Activated CD4-positive, alpha-beta memory T cell treated with anti-CD3 and anti-CD28 coated beads, Interleukin-2, amount 10 ng/mL, durations not matched to agents 7 days and 5 days (primary cell): ENCODE data around the gene RNF43. TPM values are rescaled to one million over a fixed set of nuclear protein-coding genes. Genes with fewer than 3 reads are reported as not detected.
"Not testable (repeated sequence)": the region's sequence is repeated elsewhere in the genome, so short reads cannot be mapped to it uniquely, and the experiment has no call there.

Experiments
- CTCF ChIA-PET: fragments of 350-600 bp; sonication (Branson Sonifier 250); formaldehyde crosslinking; loops from one replicate; lab custom pipeline; 2021; ENCODE audit warnings: antibody characterized with exemption, inconsistent platforms; lab: Charles Lee
- POLR2A ChIA-PET: fragments of 350-600 bp; sonication (Branson Sonifier 250); formaldehyde crosslinking; loops from one replicate; lab custom pipeline; 2021; ENCODE audit warnings: antibody characterized with exemption; lab: Charles Lee
- DNase-seq: peaks from one replicate; pipeline ENCODE4 v3.0.0-alpha.2; 2020
- H3K27ac Mint-ChIP-seq: one replicate; pipeline ENCODE4 v1.8.0; 2021; ENCODE audit warnings: mild to moderate bottlenecking, mixed read lengths
- H3K27me3 Mint-ChIP-seq: one replicate; pipeline ENCODE4 v1.8.0; 2021; ENCODE audit warnings: mixed read lengths
- H3K36me3 Mint-ChIP-seq: one replicate; pipeline ENCODE4 v1.8.0; 2021; ENCODE audit warnings: low read depth, mixed read lengths
- H3K4me1 Mint-ChIP-seq: one replicate; pipeline ENCODE4 v1.8.0; 2021; ENCODE audit warnings: mixed read lengths
- H3K4me3 Mint-ChIP-seq: one replicate; pipeline ENCODE4 v1.8.0; 2021; ENCODE audit warnings: mild to moderate bottlenecking, mixed read lengths
- H3K9me3 Mint-ChIP-seq: one replicate; pipeline ENCODE4 v1.8.0; 2021; ENCODE audit warnings: mixed read lengths
- total RNA-seq, 2 experiments: library from RNA; stranded (reverse); gene quantifications; one replicate each; pipeline ENCODE4 v1.2.3, GENCODE V29; 2021

The RNF43 gene
- total RNA-seq, 2 experiments from 2014 or later = not detected

DNA sequence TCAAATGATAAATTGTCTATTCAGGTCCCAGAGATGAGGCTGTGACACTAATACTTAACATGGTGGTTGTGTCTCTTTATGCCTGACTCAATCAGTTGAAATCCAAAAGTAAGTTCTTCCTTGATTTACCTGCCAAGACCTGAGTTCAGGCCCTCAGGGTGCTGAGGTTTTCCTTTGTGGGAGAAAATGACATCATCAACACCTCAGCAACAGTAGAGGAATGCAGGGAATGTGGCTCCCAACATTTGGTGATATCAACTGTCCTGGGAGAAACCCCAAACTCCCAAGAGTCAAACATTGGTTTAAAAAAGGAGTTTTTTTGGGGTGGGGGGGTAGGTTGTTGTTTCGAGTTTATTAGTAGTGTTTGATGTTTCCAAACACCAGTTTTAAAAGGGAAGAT, 14.7 kb downstream of the RNF43 start:
- Mint-ChIP-seq H3K4me3 (no peak overlapping the region), H3K36me3 (no peaks in the 10 kb centered on the region), H3K27ac (no peak overlapping the region), H3K9me3 (no peaks in the 10 kb centered on the region), H3K27me3 (peaks cover 5% of the 10 kb centered on the region), H3K4me1 (peaks cover 12% of the 10 kb centered on the region)
- DNase-seq = no peak
- ChIA-PET CTCF (no interaction called here), POLR2A (interaction anchor here (1.0 kb wide), 1 partner anchor 67 kb away, joined by 3 read pairs; no protein-coding TSS in a partner anchor)

DNA sequence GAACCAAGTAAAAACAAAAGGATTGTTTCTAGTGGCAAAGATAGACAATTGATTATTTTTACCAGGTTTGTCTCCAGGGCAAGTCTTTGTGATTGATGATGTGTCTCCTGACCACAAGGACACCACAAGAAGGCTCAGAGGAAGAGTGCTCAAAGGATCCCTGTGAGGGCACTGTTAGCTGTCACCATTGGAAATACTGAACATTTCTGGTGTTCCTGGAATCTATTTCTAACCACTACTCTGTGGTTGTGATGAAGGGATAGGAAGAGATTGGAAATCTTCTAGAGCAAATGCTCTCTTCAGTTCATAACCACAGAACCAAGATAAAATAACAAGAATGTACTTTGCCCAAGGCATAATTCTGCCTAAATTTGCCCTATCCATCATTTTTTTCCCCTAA, 15.3 kb downstream of the RNF43 start:
- ChIA-PET POLR2A (interaction anchor here (1.0 kb wide), 1 partner anchor 66 kb away, joined by 3 read pairs; no protein-coding TSS in a partner anchor), CTCF (no interaction called here)

DNA sequence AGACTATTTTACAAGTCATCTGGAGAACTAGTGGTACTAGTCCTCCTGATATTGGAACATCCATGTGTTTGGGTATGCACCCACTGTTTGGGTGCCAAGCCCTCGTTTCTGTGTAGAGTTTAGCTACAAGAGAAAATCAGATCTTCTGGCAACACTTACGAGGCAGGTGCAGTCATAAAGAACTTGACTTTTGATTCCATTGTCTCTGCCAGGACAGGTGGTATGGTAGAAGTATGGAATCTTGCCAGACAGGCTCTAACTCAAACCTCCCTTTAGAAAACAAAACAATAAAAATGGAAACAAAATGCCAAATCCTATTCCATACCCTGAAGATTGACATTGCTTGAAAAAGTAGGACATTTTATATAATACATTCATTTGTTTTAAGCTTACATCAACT, 16.0 kb downstream of the RNF43 start:
- Mint-ChIP-seq H3K27ac (no peak overlapping the region), H3K27me3 (peaks cover 5% of the 10 kb centered on the region), H3K9me3 (no peaks in the 10 kb centered on the region), H3K36me3 (no peaks in the 10 kb centered on the region), H3K4me3 (no peak overlapping the region), H3K4me1 (peaks cover 12% of the 10 kb centered on the region)
- no peak for DNase-seq
- CTCF ChIA-PET = no interaction called here
- POLR2A ChIA-PET = no interaction called here

More for the DNA sequence above, 15.3 kb downstream of the RNF43 start:
- no peak overlapping the region for H3K27ac Mint-ChIP-seq
- DNase-seq = no peak
- no peaks in the 10 kb centered on the region for H3K36me3 Mint-ChIP-seq
- H3K9me3 Mint-ChIP-seq = no peaks in the 10 kb centered on the region
- peaks cover 5% of the 10 kb centered on the region for H3K27me3 Mint-ChIP-seq
- H3K4me1 Mint-ChIP-seq = peaks cover 12% of the 10 kb centered on the region
- no peak overlapping the region for H3K4me3 Mint-ChIP-seq

DNA sequence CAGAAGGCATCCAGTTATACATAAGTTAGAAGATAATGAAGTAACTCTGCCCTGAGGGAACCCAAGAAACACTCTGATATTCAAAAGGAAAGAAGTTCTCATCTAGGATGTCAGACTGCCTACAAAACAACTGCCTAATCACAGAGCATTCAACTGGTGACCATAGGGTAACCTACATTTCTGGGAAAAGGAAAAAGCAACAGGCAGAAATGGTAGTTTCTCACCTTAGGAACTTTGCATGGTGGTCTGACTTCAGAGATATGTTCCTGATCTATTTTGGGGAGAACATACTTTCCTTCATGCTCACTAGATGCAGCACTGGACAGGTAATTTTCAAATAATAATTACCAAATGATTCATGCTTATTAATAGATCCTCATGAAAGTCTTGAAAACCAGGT, 16.5 kb downstream of the RNF43 start:
- DNase-seq = no peak
- POLR2A ChIA-PET = no interaction called here
- no peaks in the 10 kb centered on the region for H3K36me3 Mint-ChIP-seq
- H3K4me1 Mint-ChIP-seq = peaks cover 12% of the 10 kb centered on the region
- H3K4me3 Mint-ChIP-seq = no peak overlapping the region
- H3K27ac Mint-ChIP-seq = no peak overlapping the region
- H3K9me3 Mint-ChIP-seq = no peaks in the 10 kb centered on the region
- CTCF ChIA-PET = interaction anchor here (1.2 to 1.3 kb wide), 3 partner anchors 15 to 84 kb away, joined by 3 to 8 read pairs (median 4); partner anchors contain the start of gene RNF43
- H3K27me3 Mint-ChIP-seq = peaks cover 3% of the 10 kb centered on the region

DNA sequence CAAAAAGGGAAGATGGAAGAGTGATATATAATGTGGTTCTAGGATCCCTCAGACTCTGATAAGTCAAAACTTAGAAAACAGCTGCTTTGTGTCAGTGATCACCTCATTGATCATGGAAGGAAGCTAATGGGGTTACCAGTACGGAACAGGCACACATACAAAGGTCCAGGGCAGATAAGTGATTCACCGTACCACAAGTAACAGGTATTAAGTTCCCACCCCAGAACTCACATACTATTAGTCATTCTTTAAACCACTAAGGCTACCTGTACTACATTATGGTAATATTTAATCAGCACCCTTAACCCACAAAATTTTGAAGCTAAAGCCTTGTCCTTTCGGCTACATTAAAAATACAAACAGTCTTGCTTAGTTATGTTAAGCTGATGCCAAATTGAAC, 17.4 kb downstream of the RNF43 start:
- H3K4me1 Mint-ChIP-seq = peaks cover 12% of the 10 kb centered on the region
- no peaks in the 10 kb centered on the region for H3K36me3 Mint-ChIP-seq
- H3K4me3 Mint-ChIP-seq = no peak overlapping the region
- no peak overlapping the region for H3K27ac Mint-ChIP-seq
- peaks cover 2% of the 10 kb centered on the region for H3K27me3 Mint-ChIP-seq
- CTCF ChIA-PET = interaction anchor here (0.5 to 1.3 kb wide), 4 partner anchors 15 to 582 kb away, joined by 3 to 8 read pairs (median 4); partner anchors contain the start of gene RNF43
- no peaks in the 10 kb centered on the region for H3K9me3 Mint-ChIP-seq
- no peak for DNase-seq
- POLR2A ChIA-PET = interaction anchor here (1.4 kb wide), 1 partner anchor 20 kb away, joined by 3 read pairs; no protein-coding TSS in a partner anchor

DNA sequence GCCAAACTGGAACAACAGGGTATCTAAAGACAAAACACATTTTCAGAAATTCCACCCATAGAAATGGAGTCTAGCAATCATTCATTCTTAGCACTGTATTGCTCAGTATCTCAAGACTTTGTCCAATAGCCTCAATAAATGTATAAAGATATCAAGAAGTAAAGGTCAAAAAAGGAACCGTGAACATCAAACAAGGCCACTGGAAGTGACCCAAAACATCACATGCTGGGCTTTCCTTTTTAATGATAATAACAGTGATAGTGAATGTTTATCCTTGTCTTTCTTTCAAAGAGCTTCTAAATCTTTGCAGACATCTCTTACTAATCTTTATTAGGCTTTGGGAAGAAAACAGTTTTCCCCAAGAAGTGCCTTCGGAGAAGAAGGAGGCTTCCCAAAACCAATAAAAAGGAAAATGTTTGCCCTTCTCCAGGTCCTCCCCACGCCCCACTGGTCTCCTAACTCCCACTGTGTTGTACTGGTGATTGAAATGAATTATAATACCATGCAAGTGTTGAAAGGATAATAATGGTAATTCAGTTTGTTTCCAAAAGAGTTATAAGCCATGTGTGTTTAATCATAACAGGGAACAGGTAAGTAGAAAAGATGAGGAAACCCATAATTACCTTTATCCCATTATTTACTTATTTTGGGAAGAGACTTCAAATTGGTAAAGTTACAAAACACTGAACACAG, 18.6 kb downstream of the RNF43 start:
- H3K27ac Mint-ChIP-seq = no peak overlapping the region
- ChIA-PET CTCF (no interaction called here), POLR2A (interaction anchor here (0.6 to 1.4 kb wide), 2 partner anchors 19 to 150 kb away, joined by 3 read pairs; no protein-coding TSS in a partner anchor)
- H3K27me3 Mint-ChIP-seq = peaks cover 2% of the 10 kb centered on the region
- peaks cover 12% of the 10 kb centered on the region for H3K4me1 Mint-ChIP-seq
- no peaks in the 10 kb centered on the region for H3K36me3 Mint-ChIP-seq
- DNase-seq = no peak
- no peak overlapping the region for H3K4me3 Mint-ChIP-seq
- H3K9me3 Mint-ChIP-seq = no peaks in the 10 kb centered on the region

DNA sequence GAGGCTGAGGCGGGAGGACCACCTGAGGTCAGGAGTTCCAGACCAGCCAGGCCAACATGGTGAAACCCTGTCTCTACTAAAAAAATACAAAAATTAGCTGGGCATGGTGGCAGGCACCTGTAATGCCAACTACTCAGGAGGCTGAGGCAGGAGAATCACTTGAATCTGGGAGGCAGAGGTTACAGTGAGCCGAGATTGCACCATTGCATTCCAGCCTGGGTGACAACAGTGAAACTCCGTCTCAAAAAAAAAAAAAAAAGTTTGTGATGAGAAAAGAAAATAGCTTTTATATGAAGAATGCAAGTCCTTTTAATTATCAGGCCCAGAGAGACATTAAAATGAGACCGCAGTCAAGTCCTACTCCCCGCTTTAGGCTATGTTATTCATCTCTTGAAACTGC, 19.9 kb downstream of the RNF43 start:
- H3K36me3 Mint-ChIP-seq, H3K4me3 Mint-ChIP-seq, H3K27me3 Mint-ChIP-seq, H3K9me3 Mint-ChIP-seq, POLR2A ChIA-PET, H3K27ac Mint-ChIP-seq, DNase-seq: not testable (repeated sequence)
- H3K4me1 Mint-ChIP-seq = peaks cover 12% of the 10 kb centered on the region
- CTCF ChIA-PET = interaction anchor here (1.5 kb wide), 1 partner anchor 20 kb away, joined by 4 read pairs; the partner anchor contains the start of gene RNF43

DNA sequence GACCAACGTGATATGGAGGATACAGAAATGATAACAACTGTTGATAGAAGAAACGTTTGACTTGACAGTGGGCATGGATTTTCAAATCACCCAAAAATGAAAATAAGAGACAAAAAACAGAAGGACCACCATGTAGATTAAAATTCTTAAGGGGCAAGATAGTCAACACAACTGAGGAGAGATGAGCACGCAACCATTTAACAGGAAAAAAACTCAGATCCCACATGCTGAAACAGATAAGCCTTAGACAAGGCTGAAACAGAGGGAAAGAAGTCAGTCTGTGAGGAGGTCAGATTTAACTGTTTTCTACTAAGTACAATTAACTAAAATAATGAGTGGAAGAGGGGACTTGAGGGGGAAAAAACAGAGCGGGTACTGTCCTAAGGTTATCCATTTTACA, 21.2 kb downstream of the RNF43 start:
- Mint-ChIP-seq H3K36me3 (no peaks in the 10 kb centered on the region), H3K27me3 (peaks cover 2% of the 10 kb centered on the region), H3K4me3 (no peak overlapping the region), H3K9me3 (no peaks in the 10 kb centered on the region), H3K27ac (no peak overlapping the region), H3K4me1 (peaks cover 1% of the 10 kb centered on the region)
- no peak for DNase-seq
- ChIA-PET POLR2A (no interaction called here), CTCF (no interaction called here)

DNA sequence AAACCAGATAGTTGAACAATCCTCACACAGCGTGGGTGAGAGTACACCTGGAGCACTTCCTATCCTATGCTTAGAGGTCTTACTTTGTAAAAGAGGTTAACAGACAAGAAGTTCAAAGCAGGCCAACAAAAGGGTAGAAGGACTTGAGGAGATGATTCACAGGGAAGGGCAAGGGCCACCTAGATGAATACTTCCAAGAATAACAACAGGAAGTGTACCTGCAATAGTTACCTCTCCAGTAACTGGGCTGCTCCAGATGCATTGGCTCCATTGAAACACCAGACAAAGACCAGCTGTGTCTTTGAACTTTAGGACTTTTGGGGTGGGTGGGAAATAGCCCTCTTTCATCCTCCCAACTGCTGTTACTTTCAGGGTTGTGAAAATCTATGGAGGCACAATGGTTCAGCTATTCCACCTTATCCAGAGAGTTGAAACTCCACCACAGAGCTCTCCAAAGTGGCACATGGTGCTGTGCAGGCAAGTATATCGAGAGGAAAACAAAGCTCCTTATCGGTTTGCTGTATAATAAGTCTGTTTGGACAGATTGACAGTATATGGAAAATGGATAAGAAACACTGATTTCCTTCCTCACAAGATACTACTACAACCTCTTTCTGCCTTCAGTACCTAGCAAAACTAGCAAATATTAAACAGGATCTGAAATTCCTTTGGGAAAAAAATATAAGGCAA, 22.7 kb downstream of the RNF43 start:
- Mint-ChIP-seq H3K36me3 (no peaks in the 10 kb centered on the region), H3K4me3 (no peak overlapping the region), H3K4me1 (no peaks in the 10 kb centered on the region), H3K27ac (no peak overlapping the region), H3K9me3 (no peaks in the 10 kb centered on the region), H3K27me3 (peaks cover 2% of the 10 kb centered on the region)
- CTCF ChIA-PET = interaction anchor here (0.6 kb wide), 1 partner anchor 16 kb away, joined by 3 read pairs; no protein-coding TSS in a partner anchor
- no peak for DNase-seq
- POLR2A ChIA-PET = interaction anchor here (0.6 to 1.2 kb wide), 2 partner anchors 57 to 67 kb away, joined by 3 read pairs; no protein-coding TSS in a partner anchor

DNA sequence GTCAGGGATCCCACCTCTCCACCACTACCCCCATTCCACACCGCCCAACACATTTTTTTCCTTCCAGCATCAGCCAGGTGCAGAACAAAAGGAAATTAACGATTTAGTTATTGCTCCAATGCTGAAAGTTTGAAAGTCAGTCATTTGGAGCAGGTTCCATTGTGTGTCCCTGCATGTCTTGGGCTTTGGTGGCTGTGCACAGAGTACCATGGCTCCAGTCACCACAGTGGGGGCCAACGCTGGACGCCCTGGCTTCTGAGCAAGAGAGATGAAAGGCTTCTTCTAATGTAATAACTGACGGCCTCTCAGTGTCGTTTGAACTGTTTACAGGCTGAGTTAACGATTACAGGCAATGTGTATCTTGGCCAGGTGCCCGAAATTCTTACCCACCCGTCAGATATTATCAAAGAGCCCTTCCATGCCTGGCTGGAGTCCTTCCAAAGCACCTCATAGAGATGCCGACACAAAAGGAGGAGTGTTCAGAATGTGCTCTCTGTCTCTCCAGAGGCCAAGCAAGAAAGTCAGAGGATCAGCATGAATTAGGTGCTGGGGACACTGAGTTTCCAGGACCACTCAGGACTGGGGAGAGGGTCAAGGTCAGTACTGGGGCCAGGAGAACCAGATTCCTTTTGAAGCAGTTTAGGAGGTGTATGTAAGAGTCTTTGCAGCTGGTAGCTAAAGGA, 25.9 kb downstream of the RNF43 start:
- Mint-ChIP-seq H3K27me3 (peaks cover 2% of the 10 kb centered on the region), H3K4me1 (peaks cover 3% of the 10 kb centered on the region), H3K4me3 (no peak overlapping the region), H3K9me3 (no peaks in the 10 kb centered on the region), H3K27ac (no peak overlapping the region), H3K36me3 (no peaks in the 10 kb centered on the region)
- ChIA-PET POLR2A (interaction anchor here (1.2 kb wide), 1 partner anchor 39 kb away, joined by 3 read pairs; the partner anchor contains the start of gene SUPT4H1), CTCF (no interaction called here)
- no peak for DNase-seq

DNA sequence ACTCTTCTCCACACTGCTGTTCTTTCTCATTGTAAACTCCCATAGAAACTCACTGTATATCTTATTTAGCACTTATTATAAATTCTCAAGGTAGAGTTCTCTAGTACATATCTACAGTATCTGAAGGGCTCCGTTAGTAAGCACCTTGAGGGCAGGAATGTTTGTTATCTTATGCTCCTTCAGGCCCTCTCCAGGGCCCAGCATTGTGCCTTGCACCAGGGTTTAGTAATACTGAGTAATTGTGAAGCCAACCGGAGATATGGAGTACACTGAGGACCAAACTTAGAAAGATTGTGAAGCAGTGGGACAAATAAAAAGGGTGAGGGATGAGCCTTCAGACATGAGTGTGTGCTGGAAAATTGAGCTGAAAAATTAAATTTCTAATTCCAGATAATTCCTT, 26.4 kb downstream of the RNF43 start:
- peaks cover 2% of the 10 kb centered on the region for H3K27me3 Mint-ChIP-seq
- ChIA-PET POLR2A (interaction anchor here (1.2 kb wide), 1 partner anchor 38 kb away, joined by 3 read pairs; the partner anchor contains the start of gene SUPT4H1), CTCF (interaction anchor here (1.2 kb wide), 1 partner anchor 87 kb away, joined by 3 read pairs; no protein-coding TSS in a partner anchor)

DNA sequence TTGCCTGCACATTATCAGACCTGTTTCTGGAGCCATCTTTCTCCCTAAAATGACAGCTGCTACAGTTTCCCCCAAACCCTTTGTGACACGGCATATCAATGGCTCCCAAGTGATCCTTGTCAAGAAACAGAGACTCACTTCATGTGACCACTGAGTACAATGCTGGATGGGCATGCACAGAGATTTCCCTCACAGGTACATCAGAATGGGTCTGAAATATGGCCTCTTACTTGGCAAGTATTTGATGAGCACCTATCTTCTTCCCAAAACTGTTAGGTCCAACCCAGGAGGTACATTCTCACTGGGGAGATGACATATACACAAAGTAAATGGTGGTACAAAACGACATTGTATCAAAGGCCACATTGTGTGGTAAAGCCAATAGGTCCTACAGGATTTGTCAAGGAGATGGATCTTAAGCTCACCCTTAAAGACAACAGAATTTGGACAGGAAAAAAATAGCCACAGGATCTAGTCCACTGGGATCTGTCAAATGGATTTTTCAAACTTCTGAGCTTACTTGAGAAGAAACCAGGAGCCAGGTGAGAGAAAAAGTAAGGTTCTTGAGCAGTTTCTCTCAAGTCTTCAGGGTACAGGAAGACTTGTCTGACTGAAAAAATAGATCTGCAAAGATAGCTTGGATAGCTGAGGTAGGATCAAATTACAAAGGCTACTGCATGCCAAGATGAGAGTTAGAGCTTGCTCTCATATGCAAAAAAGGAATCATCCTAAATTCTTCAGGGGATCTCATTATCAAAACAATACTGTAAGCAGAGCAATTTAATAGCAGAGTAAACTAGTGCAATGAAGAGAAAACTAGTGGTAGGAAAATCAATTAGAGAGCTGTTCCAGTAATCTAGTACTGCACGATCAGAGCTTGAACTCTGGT, 28.8 kb downstream of the RNF43 start:
- Mint-ChIP-seq H3K4me3 (no peak overlapping the region), H3K4me1 (peaks cover 8% of the 10 kb centered on the region), H3K36me3 (no peaks in the 10 kb centered on the region), H3K27me3 (peaks cover 2% of the 10 kb centered on the region), H3K27ac (no peak overlapping the region), H3K9me3 (no peaks in the 10 kb centered on the region)
- no peak for DNase-seq
- CTCF ChIA-PET = interaction anchor here (0.6 to 1.7 kb wide), 3 partner anchors 29 to 139 kb away, joined by 3 to 4 read pairs (median 3); no protein-coding TSS in a partner anchor
- POLR2A ChIA-PET = interaction anchor here (2.1 kb wide), 1 partner anchor 51 kb away, joined by 4 read pairs; no protein-coding TSS in a partner anchor

More for the DNA sequence above, 26.4 kb downstream of the RNF43 start:
- Mint-ChIP-seq H3K9me3 (no peaks in the 10 kb centered on the region), H3K4me3 (no peak overlapping the region), H3K27ac (no peak overlapping the region), H3K36me3 (no peaks in the 10 kb centered on the region), H3K4me1 (peaks cover 3% of the 10 kb centered on the region)
- DNase-seq = no peak
